Measurements from ENCODE around the gene NFE2L2.

Gene NFE2L2

GRCh38 chr2:177285892-177286715 lies 21.6 kb upstream of the NFE2L2 start:
- H3K4me3 ChIP-seq (ENCODE audit: low read length), result no peak overlapping the region
- no peak for TF ChIP-seq ZNF274 (IDR thresholded peaks at IDR 0.05; ENCODE audit: low read depth, low read length)

GRCh38 chr2:177284531-177284930 lies 20.0 kb upstream of the NFE2L2 start:
- no peak overlapping the region for H3K4me3 ChIP-seq (ENCODE audit: low read length)
- TF ChIP-seq ZNF274 (IDR thresholded peaks at IDR 0.05; ENCODE audit: low read depth, low read length), result no peak

GRCh38 chr2:177283906-177284305 lies 19.4 kb upstream of the NFE2L2 start:
- no peak for TF ChIP-seq ZNF274 (IDR thresholded peaks at IDR 0.05; ENCODE audit: low read depth, low read length)
- no peak overlapping the region for H3K4me3 ChIP-seq (ENCODE audit: low read length)

GRCh38 chr2:177282787-177283572 lies 18.5 kb upstream of the NFE2L2 start:
- H3K4me3 ChIP-seq (ENCODE audit: low read length), result no peak overlapping the region

GRCh38 chr2:177282181-177282641 lies 17.7 kb upstream of the NFE2L2 start:
- no peak for TF ChIP-seq ZNF274 (IDR thresholded peaks at IDR 0.05; ENCODE audit: low read depth, low read length)
- no peak overlapping the region for H3K4me3 ChIP-seq (ENCODE audit: low read length)

More at GRCh38 chr2:177282787-177283572, 18.5 kb upstream of the NFE2L2 start:
- TF ChIP-seq ZNF274 (IDR thresholded peaks at IDR 0.05; ENCODE audit: low read depth, low read length), result no peak

- no peak overlapping the region for H3K4me3 ChIP-seq (ENCODE audit: low read length)
- no peak for TF ChIP-seq ZNF274 (IDR thresholded peaks at IDR 0.05; ENCODE audit: low read depth, low read length)
These were observed 17.1 kb upstream of the NFE2L2 start for GRCh38 chr2:177281400-177282180.

- TF ChIP-seq ZNF274 (IDR thresholded peaks at IDR 0.05; ENCODE audit: low read depth, low read length), result no peak
- H3K4me3 ChIP-seq (ENCODE audit: low read length), result no peak overlapping the region
These were observed 15.3 kb upstream of the NFE2L2 start for GRCh38 chr2:177279847-177280246.

GRCh38 chr2:177275743-177276055 lies 11.2 kb upstream of the NFE2L2 start:
- TF ChIP-seq ZNF274 (IDR thresholded peaks at IDR 0.05; ENCODE audit: low read depth, low read length), result no peak
- no peak overlapping the region for H3K4me3 ChIP-seq (ENCODE audit: low read length)

- no peak for TF ChIP-seq ZNF274 (IDR thresholded peaks at IDR 0.05; ENCODE audit: low read depth, low read length)
- H3K4me3 ChIP-seq (ENCODE audit: low read length), result no peak overlapping the region
These were observed 10.7 kb upstream of the NFE2L2 start for GRCh38 chr2:177275040-177275742.

- H3K4me3 ChIP-seq (ENCODE audit: low read length), result no peak overlapping the region
- TF ChIP-seq ZNF274 (IDR thresholded peaks at IDR 0.05; ENCODE audit: low read depth, low read length), result no peak
These were observed 8.9 kb upstream of the NFE2L2 start for GRCh38 chr2:177273408-177273807.

- no peak for TF ChIP-seq ZNF274 (IDR thresholded peaks at IDR 0.05; ENCODE audit: low read depth, low read length)
- no peak overlapping the region for H3K4me3 ChIP-seq (ENCODE audit: low read length)
These were observed 8.2 kb upstream of the NFE2L2 start for GRCh38 chr2:177272765-177273164.

- H3K4me3 ChIP-seq (ENCODE audit: low read length), result no peak overlapping the region
- TF ChIP-seq ZNF274 (IDR thresholded peaks at IDR 0.05; ENCODE audit: low read depth, low read length), result no peak
These were observed 7.6 kb upstream of the NFE2L2 start for GRCh38 chr2:177271981-177272666.

GRCh38 chr2:177270531-177270930 lies 6.0 kb upstream of the NFE2L2 start:
- no peak overlapping the region for H3K4me3 ChIP-seq (ENCODE audit: low read length)
- no peak for TF ChIP-seq ZNF274 (IDR thresholded peaks at IDR 0.05; ENCODE audit: low read depth, low read length)

Data from GM08714 (cell line).